HepG2 (cell line): ENCODE measurements around the gene BORCS5. TPM values are rescaled to one million over a fixed set of nuclear protein-coding genes. Genes with fewer than 3 reads are reported as not detected.
A peak's percentile ranks its signal among the peaks of the same experiment; 100 is the strongest.

Experiments used
- CBX1 ChIP-seq: IDR thresholded peaks from one replicate; pipeline ENCODE4 v1.6.1; 2016; ENCODE audit warnings: antibody characterized with exemption, low read depth
- FLYWCH1 ChIP-seq: sonication (generic); formaldehyde crosslinking; IDR thresholded peaks from 2 replicates; pipeline ENCODE4 v1.8.1; 2023; ENCODE audit warnings: mild to moderate bottlenecking, missing genetic modification reagents
- HNRNPLL ChIP-seq: fragments of 200-400 bp; formaldehyde crosslinking; IDR thresholded peaks from 2 replicates; pipeline ENCODE4 v1.6.1; 2017; ENCODE audit warnings: mild to moderate bottlenecking, low read depth, low read length; ENCODE audit not compliant: poor library complexity, severe bottlenecking
- IKZF4 ChIP-seq: sonication (generic); formaldehyde crosslinking; IDR thresholded peaks from 2 replicates; pipeline ENCODE4 v1.5.1; 2020; ENCODE audit warnings: borderline replicate concordance, mild to moderate bottlenecking, low read depth, missing genetic modification reagents; ENCODE audit errors: not compliant biosample characterization
- KAT2B ChIP-seq: fragments of 150-350 bp; IDR thresholded peaks from 2 replicates; pipeline ENCODE4 v1.6.1; 2014; ENCODE audit warnings: low read depth, low read length, borderline replicate concordance
- POLR2AphosphoS2 ChIP-seq: IDR thresholded peaks from 2 replicates; pipeline ENCODE4 v1.6.1; 2011; ENCODE audit warnings: low read depth, low read length, improper control_type of control experiment
- TBP ChIP-seq: sonication (generic); formaldehyde crosslinking; IDR thresholded peaks from 2 replicates; pipeline ENCODE4 v1.5.0; 2020; ENCODE audit warnings: missing genetic modification reagents
- ZNF12 ChIP-seq: sonication (generic); formaldehyde crosslinking; IDR thresholded peaks from 2 replicates; pipeline ENCODE4 v1.5.0; 2020; ENCODE audit warnings: missing genetic modification reagents
- ZNF446 ChIP-seq: sonication (generic); formaldehyde crosslinking; IDR thresholded peaks from 2 replicates; pipeline ENCODE4 v1.5.0; 2020; ENCODE audit warnings: mild to moderate bottlenecking, missing genetic modification reagents
- polyA plus RNA-seq, 8 experiments: library from polyadenylated mRNA; depleted of rRNA in 3 of 8; stranded (reverse) in 7 of 8; unstranded in 1 of 8; fragments of >200 nt; fragmentation: Illumina TruSeq in 4 of 8; extraction: Trizol in 4 of 8; gene quantifications; 2 replicates each; pipeline versions ENCODE4 v1.2.1 to v1.2.3, GENCODE V29; 2011 to 2016; ENCODE audit warnings: low read depth in 4 of 8, missing spikeins in 1 of 8, mixed read lengths in 1 of 8; ENCODE audit not compliant: insufficient read depth in 1 of 8
- total RNA-seq, 5 experiments: library from RNA; depleted of rRNA; stranded (reverse); fragments of >200 nt; fragmentation: Illumina TruSeq; extraction: Trizol; gene quantifications; 2 replicates each; pipeline ENCODE4 v1.2.3, GENCODE V29; 2016; ENCODE audit warnings: low read depth in 1 of 5
- TF ChIP-seq, protein P1 (sequence below): sonication (generic); formaldehyde crosslinking; IDR thresholded peaks from one replicate; pipeline ENCODE4 v1.5.1; 2020; ENCODE audit warnings: mild to moderate bottlenecking, missing genetic modification reagents; ENCODE audit errors: not compliant biosample characterization
- TF ChIP-seq, protein P2 (sequence below): sonication (generic); formaldehyde crosslinking; IDR thresholded peaks from 2 replicates; pipeline ENCODE4 v1.5.0; 2020; ENCODE audit warnings: mild to moderate bottlenecking, missing genetic modification reagents
- TF ChIP-seq, protein P3 (sequence below): sonication (generic); formaldehyde crosslinking; conservative IDR thresholded peaks from 2 replicates; pipeline ENCODE4 v1.8.0; 2022; ENCODE audit warnings: missing genetic modification reagents
- TF ChIP-seq, protein P4 (sequence below): sonication (generic); formaldehyde crosslinking; IDR thresholded peaks from 2 replicates; pipeline ENCODE4 v1.8.0; 2022; ENCODE audit warnings: mild to moderate bottlenecking, missing genetic modification reagents; ENCODE audit not compliant: insufficient replicate concordance

The BORCS5 gene
- total and polyA plus RNA-seq, 2 of the 13 experiments (the other 11 are each of a cell fraction or from before 2014, with no cell fraction given) = 3.9 to 4.7 TPM

DNA sequence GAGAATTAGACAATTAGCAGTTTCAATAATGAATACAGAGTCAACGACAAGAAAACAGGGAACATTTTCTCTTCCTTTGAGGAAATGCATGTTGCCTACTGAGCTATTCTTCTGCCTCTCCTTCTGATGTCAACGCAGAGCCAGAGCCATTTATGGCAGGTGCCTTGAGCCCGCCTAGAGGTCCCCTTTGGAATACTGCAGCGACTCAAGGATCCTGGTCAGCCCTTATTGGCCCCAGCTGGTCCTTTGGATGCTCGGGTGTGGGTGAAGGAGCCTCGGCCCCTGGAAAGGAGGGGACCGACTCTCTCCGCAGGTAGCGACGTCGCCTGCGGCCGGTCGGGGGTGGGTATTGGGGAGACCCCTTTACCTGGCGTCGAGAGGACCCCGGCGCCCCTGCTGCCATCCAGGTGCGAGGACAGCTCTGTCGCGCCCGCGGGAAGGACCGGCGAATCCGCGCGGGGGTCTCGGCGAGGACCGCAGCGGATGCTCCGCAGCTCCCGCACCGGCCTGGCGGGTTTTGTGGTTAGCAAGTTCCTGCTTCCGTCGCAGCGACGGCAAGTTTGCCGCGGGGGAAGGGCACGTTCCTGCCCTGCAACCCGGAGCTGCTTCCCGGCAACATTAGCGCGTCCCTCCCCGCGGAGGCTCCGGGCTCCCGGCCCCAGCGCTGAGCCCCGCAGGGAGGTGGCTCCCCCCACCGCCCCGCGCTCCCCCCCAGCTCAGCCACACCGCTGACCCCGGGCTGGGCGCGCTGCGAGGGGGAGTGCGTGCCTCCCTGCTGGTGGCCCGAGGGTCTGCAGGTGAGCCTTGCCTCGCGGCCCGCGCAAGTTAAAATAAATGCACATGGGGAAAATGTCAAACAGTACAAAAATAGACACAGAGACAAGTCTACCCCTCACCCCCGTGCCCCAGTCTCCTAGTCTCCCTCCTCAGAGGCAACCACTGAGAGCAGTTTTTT, 6.9 kb upstream of the BORCS5 start, which contains the start of gene MANSC1 (continued):
- TF ChIP-seq, protein P1, sequence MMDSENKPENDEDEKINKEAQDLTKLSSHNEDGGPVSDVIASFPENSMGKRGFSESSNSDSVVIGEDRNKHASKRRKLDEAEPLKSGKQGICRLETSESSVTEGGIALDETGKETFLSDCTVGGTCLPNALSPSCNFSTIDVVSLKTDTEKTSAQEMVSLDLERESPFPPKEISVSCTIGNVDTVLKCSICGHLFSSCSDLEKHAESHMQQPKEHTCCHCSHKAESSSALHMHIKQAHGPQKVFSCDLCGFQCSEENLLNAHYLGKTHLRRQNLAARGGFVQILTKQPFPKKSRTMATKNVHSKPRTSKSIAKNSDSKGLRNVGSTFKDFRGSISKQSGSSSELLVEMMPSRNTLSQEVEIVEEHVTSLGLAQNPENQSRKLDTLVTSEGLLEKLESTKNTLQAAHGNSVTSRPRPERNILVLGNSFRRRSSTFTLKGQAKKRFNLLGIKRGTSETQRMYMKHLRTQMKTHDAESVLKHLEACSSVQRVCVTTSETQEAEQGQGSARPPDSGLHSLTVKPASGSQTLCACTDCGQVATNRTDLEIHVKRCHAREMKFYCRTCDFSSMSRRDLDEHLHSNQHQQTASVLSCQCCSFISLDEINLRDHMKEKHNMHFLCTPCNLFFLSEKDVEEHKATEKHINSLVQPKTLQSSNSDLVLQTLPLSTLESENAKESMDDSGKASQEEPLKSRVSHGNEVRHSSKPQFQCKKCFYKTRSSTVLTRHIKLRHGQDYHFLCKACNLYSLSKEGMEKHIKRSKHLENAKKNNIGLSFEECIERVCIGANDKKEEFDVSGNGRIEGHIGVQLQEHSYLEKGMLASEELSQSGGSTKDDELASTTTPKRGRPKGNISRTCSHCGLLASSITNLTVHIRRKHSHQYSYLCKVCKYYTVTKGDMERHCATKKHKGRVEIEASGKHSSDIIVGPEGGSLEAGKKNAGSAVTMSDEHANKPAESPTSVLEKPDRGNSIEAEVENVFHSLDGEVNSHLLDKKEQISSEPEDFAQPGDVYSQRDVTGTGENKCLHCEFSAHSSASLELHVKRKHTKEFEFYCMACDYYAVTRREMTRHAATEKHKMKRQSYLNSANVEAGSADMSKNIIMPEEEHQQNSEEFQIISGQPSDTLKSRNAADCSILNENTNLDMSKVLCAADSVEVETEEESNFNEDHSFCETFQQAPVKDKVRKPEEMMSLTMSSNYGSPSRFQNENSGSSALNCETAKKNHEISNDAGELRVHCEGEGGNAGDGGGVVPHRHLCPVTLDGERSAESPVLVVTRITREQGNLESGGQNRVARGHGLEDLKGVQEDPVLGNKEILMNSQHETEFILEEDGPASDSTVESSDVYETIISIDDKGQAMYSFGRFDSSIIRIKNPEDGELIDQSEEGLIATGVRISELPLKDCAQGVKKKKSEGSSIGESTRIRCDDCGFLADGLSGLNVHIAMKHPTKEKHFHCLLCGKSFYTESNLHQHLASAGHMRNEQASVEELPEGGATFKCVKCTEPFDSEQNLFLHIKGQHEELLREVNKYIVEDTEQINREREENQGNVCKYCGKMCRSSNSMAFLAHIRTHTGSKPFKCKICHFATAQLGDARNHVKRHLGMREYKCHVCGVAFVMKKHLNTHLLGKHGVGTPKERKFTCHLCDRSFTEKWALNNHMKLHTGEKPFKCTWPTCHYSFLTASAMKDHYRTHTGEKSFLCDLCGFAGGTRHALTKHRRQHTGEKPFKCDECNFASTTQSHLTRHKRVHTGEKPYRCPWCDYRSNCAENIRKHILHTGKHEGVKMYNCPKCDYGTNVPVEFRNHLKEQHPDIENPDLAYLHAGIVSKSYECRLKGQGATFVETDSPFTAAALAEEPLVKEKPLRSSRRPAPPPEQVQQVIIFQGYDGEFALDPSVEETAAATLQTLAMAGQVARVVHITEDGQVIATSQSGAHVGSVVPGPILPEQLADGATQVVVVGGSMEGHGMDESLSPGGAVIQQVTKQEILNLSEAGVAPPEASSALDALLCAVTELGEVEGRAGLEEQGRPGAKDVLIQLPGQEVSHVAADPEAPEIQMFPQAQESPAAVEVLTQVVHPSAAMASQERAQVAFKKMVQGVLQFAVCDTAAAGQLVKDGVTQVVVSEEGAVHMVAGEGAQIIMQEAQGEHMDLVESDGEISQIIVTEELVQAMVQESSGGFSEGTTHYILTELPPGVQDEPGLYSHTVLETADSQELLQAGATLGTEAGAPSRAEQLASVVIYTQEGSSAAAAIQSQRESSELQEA = no peak
- TF ChIP-seq TBP (CRISPR knock-in tag) = no peak
- TF ChIP-seq POLR2AphosphoS2 = no peak
- TF ChIP-seq ZNF446 (CRISPR knock-in tag) = peak; percentile 60
- TF ChIP-seq, protein P2, sequence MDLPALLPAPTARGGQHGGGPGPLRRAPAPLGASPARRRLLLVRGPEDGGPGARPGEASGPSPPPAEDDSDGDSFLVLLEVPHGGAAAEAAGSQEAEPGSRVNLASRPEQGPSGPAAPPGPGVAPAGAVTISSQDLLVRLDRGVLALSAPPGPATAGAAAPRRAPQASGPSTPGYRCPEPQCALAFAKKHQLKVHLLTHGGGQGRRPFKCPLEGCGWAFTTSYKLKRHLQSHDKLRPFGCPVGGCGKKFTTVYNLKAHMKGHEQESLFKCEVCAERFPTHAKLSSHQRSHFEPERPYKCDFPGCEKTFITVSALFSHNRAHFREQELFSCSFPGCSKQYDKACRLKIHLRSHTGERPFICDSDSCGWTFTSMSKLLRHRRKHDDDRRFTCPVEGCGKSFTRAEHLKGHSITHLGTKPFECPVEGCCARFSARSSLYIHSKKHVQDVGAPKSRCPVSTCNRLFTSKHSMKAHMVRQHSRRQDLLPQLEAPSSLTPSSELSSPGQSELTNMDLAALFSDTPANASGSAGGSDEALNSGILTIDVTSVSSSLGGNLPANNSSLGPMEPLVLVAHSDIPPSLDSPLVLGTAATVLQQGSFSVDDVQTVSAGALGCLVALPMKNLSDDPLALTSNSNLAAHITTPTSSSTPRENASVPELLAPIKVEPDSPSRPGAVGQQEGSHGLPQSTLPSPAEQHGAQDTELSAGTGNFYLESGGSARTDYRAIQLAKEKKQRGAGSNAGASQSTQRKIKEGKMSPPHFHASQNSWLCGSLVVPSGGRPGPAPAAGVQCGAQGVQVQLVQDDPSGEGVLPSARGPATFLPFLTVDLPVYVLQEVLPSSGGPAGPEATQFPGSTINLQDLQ (CRISPR knock-in tag) = no peak
- no peak for TF ChIP-seq CBX1
- no peak for TF ChIP-seq ZNF12
- no peak for TF ChIP-seq IKZF4 (CRISPR knock-in tag)
- no peak for TF ChIP-seq KAT2B
- TF ChIP-seq, protein P3, sequence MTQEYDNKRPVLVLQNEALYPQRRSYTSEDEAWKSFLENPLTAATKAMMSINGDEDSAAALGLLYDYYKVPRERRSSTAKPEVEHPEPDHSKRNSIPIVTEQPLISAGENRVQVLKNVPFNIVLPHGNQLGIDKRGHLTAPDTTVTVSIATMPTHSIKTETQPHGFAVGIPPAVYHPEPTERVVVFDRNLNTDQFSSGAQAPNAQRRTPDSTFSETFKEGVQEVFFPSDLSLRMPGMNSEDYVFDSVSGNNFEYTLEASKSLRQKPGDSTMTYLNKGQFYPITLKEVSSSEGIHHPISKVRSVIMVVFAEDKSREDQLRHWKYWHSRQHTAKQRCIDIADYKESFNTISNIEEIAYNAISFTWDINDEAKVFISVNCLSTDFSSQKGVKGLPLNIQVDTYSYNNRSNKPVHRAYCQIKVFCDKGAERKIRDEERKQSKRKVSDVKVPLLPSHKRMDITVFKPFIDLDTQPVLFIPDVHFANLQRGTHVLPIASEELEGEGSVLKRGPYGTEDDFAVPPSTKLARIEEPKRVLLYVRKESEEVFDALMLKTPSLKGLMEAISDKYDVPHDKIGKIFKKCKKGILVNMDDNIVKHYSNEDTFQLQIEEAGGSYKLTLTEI (CRISPR knock-in tag) = no peak
- no peak for TF ChIP-seq FLYWCH1 (CRISPR knock-in tag)
- TF ChIP-seq HNRNPLL = peak; percentile 72
- TF ChIP-seq, protein P4, sequence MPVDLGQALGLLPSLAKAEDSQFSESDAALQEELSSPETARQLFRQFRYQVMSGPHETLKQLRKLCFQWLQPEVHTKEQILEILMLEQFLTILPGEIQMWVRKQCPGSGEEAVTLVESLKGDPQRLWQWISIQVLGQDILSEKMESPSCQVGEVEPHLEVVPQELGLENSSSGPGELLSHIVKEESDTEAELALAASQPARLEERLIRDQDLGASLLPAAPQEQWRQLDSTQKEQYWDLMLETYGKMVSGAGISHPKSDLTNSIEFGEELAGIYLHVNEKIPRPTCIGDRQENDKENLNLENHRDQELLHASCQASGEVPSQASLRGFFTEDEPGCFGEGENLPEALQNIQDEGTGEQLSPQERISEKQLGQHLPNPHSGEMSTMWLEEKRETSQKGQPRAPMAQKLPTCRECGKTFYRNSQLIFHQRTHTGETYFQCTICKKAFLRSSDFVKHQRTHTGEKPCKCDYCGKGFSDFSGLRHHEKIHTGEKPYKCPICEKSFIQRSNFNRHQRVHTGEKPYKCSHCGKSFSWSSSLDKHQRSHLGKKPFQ (CRISPR knock-in tag) = no peak
